ENCODE results near the gene SPINT2.
"Not testable (repeated sequence)": the region's sequence is repeated elsewhere in the genome, so short reads cannot be mapped to it uniquely, and the experiment has no call there.

- TF ChIP-seq, protein P1, sequence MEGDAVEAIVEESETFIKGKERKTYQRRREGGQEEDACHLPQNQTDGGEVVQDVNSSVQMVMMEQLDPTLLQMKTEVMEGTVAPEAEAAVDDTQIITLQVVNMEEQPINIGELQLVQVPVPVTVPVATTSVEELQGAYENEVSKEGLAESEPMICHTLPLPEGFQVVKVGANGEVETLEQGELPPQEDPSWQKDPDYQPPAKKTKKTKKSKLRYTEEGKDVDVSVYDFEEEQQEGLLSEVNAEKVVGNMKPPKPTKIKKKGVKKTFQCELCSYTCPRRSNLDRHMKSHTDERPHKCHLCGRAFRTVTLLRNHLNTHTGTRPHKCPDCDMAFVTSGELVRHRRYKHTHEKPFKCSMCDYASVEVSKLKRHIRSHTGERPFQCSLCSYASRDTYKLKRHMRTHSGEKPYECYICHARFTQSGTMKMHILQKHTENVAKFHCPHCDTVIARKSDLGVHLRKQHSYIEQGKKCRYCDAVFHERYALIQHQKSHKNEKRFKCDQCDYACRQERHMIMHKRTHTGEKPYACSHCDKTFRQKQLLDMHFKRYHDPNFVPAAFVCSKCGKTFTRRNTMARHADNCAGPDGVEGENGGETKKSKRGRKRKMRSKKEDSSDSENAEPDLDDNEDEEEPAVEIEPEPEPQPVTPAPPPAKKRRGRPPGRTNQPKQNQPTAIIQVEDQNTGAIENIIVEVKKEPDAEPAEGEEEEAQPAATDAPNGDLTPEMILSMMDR (optimal IDR thresholded peaks at IDR 0.05 in 1 of 3, IDR thresholded peaks at IDR 0.05 in 1 of 3, conservative IDR thresholded peaks at IDR 0.05 in 1 of 3; ENCODE audit: extremely low read depth in 1 of 3, insufficient read depth in 2 of 3, low read length in 3 of 3), result not testable (repeated sequence)
- not testable (repeated sequence) for TF ChIP-seq EZH2 (IDR thresholded peaks at IDR 0.05; ENCODE audit: low read length)
Measured at GRCh38 chr19:38339011-38339410, 74.6 kb downstream of the SPINT2 start.

Data from keratinocyte (primary cell).